ENCODE results near the gene IL21R.

- TF ChIP-seq CTCF (IDR thresholded peaks at IDR 0.05) = no peak
- TF ChIP-seq POLR2A (IDR thresholded peaks at IDR 0.05) = no peak
These were observed 48.2 kb downstream of the IL21R start for GRCh38 chr16:27450196-27450549.

All from lower leg skin (tissue), 3 donors.